H1 (cell line): ENCODE measurements around the gene SGK1.

Source experiments
- CTCF ChIP-seq, 3 experiments: IDR thresholded peaks; 1 replicate in 2 of 3; 2 replicates in 1 of 3; pipeline versions ENCODE4 v1.5.1 to v1.6.1; 2011; ENCODE audit warnings: low read length in 3 of 3, mild to moderate bottlenecking in 3 of 3, inconsistent platforms in 2 of 3, low read depth in 1 of 3, moderate library complexity in 1 of 3; ENCODE audit not compliant: insufficient read depth in 1 of 3; ENCODE audit errors: control extremely low read depth in 1 of 3
- EP300 ChIP-seq, 2 experiments: IDR thresholded peaks; 1 replicate in 1 of 2; 2 replicates in 1 of 2; pipeline ENCODE4 v1.6.1; 2011 to 2012; ENCODE audit warnings: low read depth in 2 of 2, low read length in 2 of 2, mild to moderate bottlenecking in 2 of 2, borderline replicate concordance in 1 of 2, inconsistent platforms in 1 of 2, moderate library complexity in 1 of 2
- EZH2 ChIP-seq: fragments of 200-600 bp; sonication (generic); IDR thresholded peaks from 2 replicates; pipeline ENCODE4 v1.7.1; 2012; ENCODE audit warnings: low read depth, mild to moderate bottlenecking, moderate library complexity, low read length, inconsistent platforms; ENCODE audit not compliant: severe bottlenecking
- HDAC6 ChIP-seq: IDR thresholded peaks from one replicate; pipeline ENCODE4 v1.7.1; 2012; ENCODE audit warnings: low read depth, mild to moderate bottlenecking, inconsistent platforms, low read length, moderate library complexity
- PHF8 ChIP-seq: fragments of 200-600 bp; sonication (generic); conservative IDR thresholded peaks from 2 replicates; pipeline ENCODE4 v1.7.1; 2012; ENCODE audit warnings: low read depth, mild to moderate bottlenecking, inconsistent platforms, low read length, moderate library complexity
- POLR2A ChIP-seq, 2 experiments: IDR thresholded peaks; 1 replicate in 1 of 2; 2 replicates in 1 of 2; pipeline ENCODE4 v1.6.1; 2011; ENCODE audit warnings: low read depth in 2 of 2, low read length in 2 of 2, mild to moderate bottlenecking in 2 of 2; ENCODE audit errors: control extremely low read depth in 1 of 2
- TAF1 ChIP-seq: IDR thresholded peaks from 2 replicates; pipeline ENCODE4 v1.6.1; 2011; ENCODE audit warnings: mild to moderate bottlenecking, low read depth, low read length
- YY1 ChIP-seq: IDR thresholded peaks from 2 replicates; pipeline ENCODE4 v1.6.1; 2011; ENCODE audit warnings: low read depth, mild to moderate bottlenecking, low read length

GRCh38 chr6:134323698-134324097 is 5.8 kb upstream of the SGK1 start:
- TF ChIP-seq CTCF (IDR thresholded peaks at IDR 0.05; ENCODE audit: control extremely low read depth in 1 of 3, insufficient read depth in 1 of 3, low read depth in 1 of 3, low read length in 3 of 3), result no peak
- TF ChIP-seq POLR2A (IDR thresholded peaks at IDR 0.05; ENCODE audit: control extremely low read depth in 1 of 2, low read depth in 2 of 2, low read length in 2 of 2), result no peak
- no peak for TF ChIP-seq PHF8
- TF ChIP-seq EZH2, result no peak
- TF ChIP-seq TAF1, result no peak
- TF ChIP-seq EP300 (IDR thresholded peaks at IDR 0.05; ENCODE audit: borderline replicate concordance in 1 of 2, low read depth in 2 of 2, low read length in 2 of 2), result no peak
- TF ChIP-seq YY1, result no peak
- TF ChIP-seq HDAC6, result no peak
